Panc1 (cell line): ENCODE data around the gene RPS15A. TPM values are rescaled to one million over a fixed set of nuclear protein-coding genes. Genes with fewer than 3 reads are reported as not detected.

ENCODE experiments used
- ATAC-seq: fragments of 200-7000 bp; cut with Tn5 transposase; 2 replicates; pipeline ENCODE4 v1.9.1; 2020; ENCODE audit warnings: mild to moderate bottlenecking, moderate library complexity
- BruUV-seq: library from RNA; stranded (reverse); fragments of 400-500 nt; replicated peaks from 2 replicates; lab custom pipeline; 2021; lab: Mats Ljungman, UMichigan
- CTCF ChIA-PET: fragments of 300-600 bp; sonication (Branson Sonifier 250); formaldehyde crosslinking; loops from one replicate; lab custom pipeline; 2022; ENCODE audit warnings: antibody characterized with exemption; lab: Charles Lee
- POLR2A ChIA-PET: fragments of 300-600 bp; sonication (Branson Sonifier 250); formaldehyde crosslinking; loops from one replicate; lab custom pipeline; 2022; ENCODE audit warnings: antibody characterized with exemption; lab: Charles Lee
- DNase-seq: peaks from one replicate; pipeline ENCODE4 v3.0.0-alpha.2; 2010; ENCODE audit warnings: low read depth, low spot score
- H3K27ac ChIP-seq: 2 replicates; pipeline ENCODE4 v1.5.1; 2011; ENCODE audit warnings: mild to moderate bottlenecking, low read length, inconsistent platforms
- H3K27me3 ChIP-seq: fragments of 200-500 bp; sonication (Bioruptor generic); 2 replicates; pipeline ENCODE4 v1.6.0; 2014; ENCODE audit warnings: low read length, inconsistent platforms; ENCODE audit not compliant: control insufficient read depth, insufficient read depth
- H3K36me3 ChIP-seq: fragments of 200-500 bp; sonication (Bioruptor generic); 2 replicates; pipeline ENCODE4 v1.5.1; 2014; ENCODE audit warnings: inconsistent platforms, mild to moderate bottlenecking, low read length, moderate library complexity; ENCODE audit not compliant: control insufficient read depth, insufficient read depth
- H3K4me1 ChIP-seq: 2 replicates; pipeline ENCODE4 v1.5.1; 2011; ENCODE audit warnings: inconsistent platforms, mild to moderate bottlenecking, low read length, moderate library complexity; ENCODE audit not compliant: control insufficient read depth, insufficient read depth
- H3K4me3 ChIP-seq, 2 experiments: 2 replicates each; pipeline ENCODE4 v1.5.1; 2011 to 2012; ENCODE audit warnings: low read depth in 2 of 2, low read length in 2 of 2, mild to moderate bottlenecking in 2 of 2, inconsistent platforms in 1 of 2, moderate library complexity in 1 of 2
- H3K9me3 ChIP-seq: fragments of 200-500 bp; sonication (Bioruptor generic); 2 replicates; pipeline ENCODE4 v1.5.1; 2014; ENCODE audit warnings: low read depth, mild to moderate bottlenecking, inconsistent platforms, low read length, moderate library complexity; ENCODE audit not compliant: control insufficient read depth, insufficient read depth
- CTCF ChIP-seq: fragments of 450-650 bp; IDR thresholded peaks from 2 replicates; pipeline ENCODE4 v1.5.1; 2017; ENCODE audit warnings: mild to moderate bottlenecking
- POLR2AphosphoS5 ChIP-seq: IDR thresholded peaks from 2 replicates; pipeline ENCODE4 v1.6.1; 2012; ENCODE audit warnings: mild to moderate bottlenecking, low read depth, low read length, moderate library complexity
- SIN3A ChIP-seq: IDR thresholded peaks from 2 replicates; pipeline ENCODE4 v1.6.1; 2012; ENCODE audit warnings: low read depth, mild to moderate bottlenecking, low read length, moderate library complexity, borderline replicate concordance; ENCODE audit not compliant: insufficient read depth
- TCF7L2 ChIP-seq: IDR thresholded peaks from 2 replicates; pipeline ENCODE4 v1.6.1; 2011; ENCODE audit warnings: mild to moderate bottlenecking, low read depth, low read length, inconsistent platforms
- in situ Hi-C: cut with HindIII; loops from 2 replicates; pipeline ENCODE4 v1.10.0; 2016; ENCODE audit warnings: low sequenced_read_pairs, low pct_unique_long_range_greater_than_20kb
- intact Hi-C: fragments of 100-400 bp; cut with micrococcal nuclease; formaldehyde crosslinking; loops from one replicate; pipeline ENCODE4 v1.10.0; 2022; ENCODE audit not compliant: unreplicated experiment
- total RNA-seq: library from RNA; stranded (reverse); gene quantifications from one replicate; pipeline ENCODE4 v1.2.1, GENCODE V29; 2021; ENCODE audit not compliant: unreplicated experiment
- TF ChIP-seq, protein P1 (sequence below), 2 experiments: IDR thresholded peaks; 2 replicates each; pipeline ENCODE4 v1.6.1; 2011 to 2012; ENCODE audit warnings: low read depth in 2 of 2, control low read depth in 1 of 2, low read length in 1 of 2, mild to moderate bottlenecking in 1 of 2, moderate library complexity in 1 of 2; ENCODE audit not compliant: insufficient read depth in 1 of 2

Gene RPS15A
- total RNA-seq, 1 experiment from 2014 or later = 1,366 TPM

GRCh38 chr16:18803569-18804462 is 13.7 kb upstream of the RPS15A start:
- no TSS peak for BruUV-seq
- in situ Hi-C loops (no loop called here), intact Hi-C loops (no loop called here)
- POLR2A ChIA-PET = interaction anchor here (0.6 kb wide), 1 partner anchor 453 kb away, joined by 12 read pairs; no protein-coding TSS in a partner anchor
- TF ChIP-seq POLR2AphosphoS5 (peak; percentile 36; the same call in 1 of the 2 replicates), CTCF (no peak), SIN3A (no peak), TCF7L2 (no peak)
- TF ChIP-seq, protein P1, sequence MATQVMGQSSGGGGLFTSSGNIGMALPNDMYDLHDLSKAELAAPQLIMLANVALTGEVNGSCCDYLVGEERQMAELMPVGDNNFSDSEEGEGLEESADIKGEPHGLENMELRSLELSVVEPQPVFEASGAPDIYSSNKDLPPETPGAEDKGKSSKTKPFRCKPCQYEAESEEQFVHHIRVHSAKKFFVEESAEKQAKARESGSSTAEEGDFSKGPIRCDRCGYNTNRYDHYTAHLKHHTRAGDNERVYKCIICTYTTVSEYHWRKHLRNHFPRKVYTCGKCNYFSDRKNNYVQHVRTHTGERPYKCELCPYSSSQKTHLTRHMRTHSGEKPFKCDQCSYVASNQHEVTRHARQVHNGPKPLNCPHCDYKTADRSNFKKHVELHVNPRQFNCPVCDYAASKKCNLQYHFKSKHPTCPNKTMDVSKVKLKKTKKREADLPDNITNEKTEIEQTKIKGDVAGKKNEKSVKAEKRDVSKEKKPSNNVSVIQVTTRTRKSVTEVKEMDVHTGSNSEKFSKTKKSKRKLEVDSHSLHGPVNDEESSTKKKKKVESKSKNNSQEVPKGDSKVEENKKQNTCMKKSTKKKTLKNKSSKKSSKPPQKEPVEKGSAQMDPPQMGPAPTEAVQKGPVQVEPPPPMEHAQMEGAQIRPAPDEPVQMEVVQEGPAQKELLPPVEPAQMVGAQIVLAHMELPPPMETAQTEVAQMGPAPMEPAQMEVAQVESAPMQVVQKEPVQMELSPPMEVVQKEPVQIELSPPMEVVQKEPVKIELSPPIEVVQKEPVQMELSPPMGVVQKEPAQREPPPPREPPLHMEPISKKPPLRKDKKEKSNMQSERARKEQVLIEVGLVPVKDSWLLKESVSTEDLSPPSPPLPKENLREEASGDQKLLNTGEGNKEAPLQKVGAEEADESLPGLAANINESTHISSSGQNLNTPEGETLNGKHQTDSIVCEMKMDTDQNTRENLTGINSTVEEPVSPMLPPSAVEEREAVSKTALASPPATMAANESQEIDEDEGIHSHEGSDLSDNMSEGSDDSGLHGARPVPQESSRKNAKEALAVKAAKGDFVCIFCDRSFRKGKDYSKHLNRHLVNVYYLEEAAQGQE (IDR thresholded peaks at IDR 0.05; ENCODE audit: insufficient read depth in 1 of 2, low read depth in 2 of 2, low read length in 1 of 2) = no peak
- CTCF ChIA-PET = interaction anchor here (0.6 kb wide), 2 partner anchors 796 to 885 kb away, joined by 6 to 7 read pairs; no protein-coding TSS in a partner anchor
- peak overlapping the region; percentile 1 to 4; a peak in 1 of 4 replicates for H3K4me3 ChIP-seq
- H3K9me3 ChIP-seq = no peaks in the 10 kb centered on the region
- peaks cover 23% of the 10 kb centered on the region for H3K36me3 ChIP-seq
- peak overlapping the region; percentile 93 for H3K27ac ChIP-seq
- no peaks in the 10 kb centered on the region for H3K27me3 ChIP-seq
- DNase-seq (no peak), ATAC-seq (no peak)
- H3K4me1 ChIP-seq = peaks cover 47% of the 10 kb centered on the region

DNA sequence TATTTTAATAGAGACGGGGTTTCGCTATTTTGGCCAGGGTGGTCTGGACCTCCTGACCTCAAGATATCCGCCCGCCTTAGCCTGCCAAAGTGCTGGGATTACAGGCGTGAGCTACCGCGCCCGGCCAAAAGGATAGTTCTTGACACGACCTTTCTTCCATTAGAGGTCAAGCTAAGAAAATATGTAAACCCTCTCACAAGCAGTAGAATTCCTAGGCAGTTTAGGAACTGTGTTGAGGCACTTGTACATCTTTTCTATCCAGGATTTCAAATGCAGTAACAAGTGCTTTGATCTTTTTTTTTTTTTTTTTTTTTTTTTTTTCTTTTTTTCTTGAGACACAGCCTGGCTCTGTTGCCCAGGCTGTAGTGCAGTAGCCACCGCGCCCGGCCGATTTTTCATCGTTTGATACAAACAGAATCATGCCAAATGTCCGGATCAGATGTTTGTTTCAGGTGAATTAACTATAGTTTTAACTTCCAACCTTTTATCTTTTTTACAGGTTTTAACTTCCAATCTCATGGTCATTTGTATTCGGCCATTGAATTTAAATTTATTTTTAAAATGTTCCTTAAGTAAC is 12.7 kb upstream of the RPS15A start:
- Histone ChIP-seq H3K9me3 (no peaks in the 10 kb centered on the region), H3K27me3 (no peaks in the 10 kb centered on the region), H3K36me3 (peaks cover 21% of the 10 kb centered on the region), H3K4me1 (peaks cover 53% of the 10 kb centered on the region), H3K27ac (peak overlapping the region; percentile 93), H3K4me3 (peak overlapping the region in 1 of 2 experiments; percentile 4; a peak in 1 of 4 replicates)
- ChIA-PET POLR2A (interaction anchor here (0.6 kb wide), 1 partner anchor 454 kb away, joined by 12 read pairs; no protein-coding TSS in a partner anchor), CTCF (interaction anchor here (0.6 kb wide), 1 partner anchor 797 kb away, joined by 6 read pairs; no protein-coding TSS in a partner anchor)
- no peak for TF ChIP-seq SIN3A
- peak; percentile 86 for TF ChIP-seq TCF7L2
- BruUV-seq = no TSS peak
- intact Hi-C loops (no loop called here), in situ Hi-C loops (no loop called here)
- DNase-seq (no peak), ATAC-seq (no peak)
